Anterior cingulate cortex (tissue), 58 donors: ENCODE results near the gene ZMAT5.
A peak's percentile ranks its signal among the peaks of the same experiment; 100 is the strongest.

ENCODE experiments used
- DNase-seq, 58 donors: peaks; one replicate each; lab custom pipeline; 2025; lab: John Stamatoyannopoulos, UW

Gene ZMAT5

DNA sequence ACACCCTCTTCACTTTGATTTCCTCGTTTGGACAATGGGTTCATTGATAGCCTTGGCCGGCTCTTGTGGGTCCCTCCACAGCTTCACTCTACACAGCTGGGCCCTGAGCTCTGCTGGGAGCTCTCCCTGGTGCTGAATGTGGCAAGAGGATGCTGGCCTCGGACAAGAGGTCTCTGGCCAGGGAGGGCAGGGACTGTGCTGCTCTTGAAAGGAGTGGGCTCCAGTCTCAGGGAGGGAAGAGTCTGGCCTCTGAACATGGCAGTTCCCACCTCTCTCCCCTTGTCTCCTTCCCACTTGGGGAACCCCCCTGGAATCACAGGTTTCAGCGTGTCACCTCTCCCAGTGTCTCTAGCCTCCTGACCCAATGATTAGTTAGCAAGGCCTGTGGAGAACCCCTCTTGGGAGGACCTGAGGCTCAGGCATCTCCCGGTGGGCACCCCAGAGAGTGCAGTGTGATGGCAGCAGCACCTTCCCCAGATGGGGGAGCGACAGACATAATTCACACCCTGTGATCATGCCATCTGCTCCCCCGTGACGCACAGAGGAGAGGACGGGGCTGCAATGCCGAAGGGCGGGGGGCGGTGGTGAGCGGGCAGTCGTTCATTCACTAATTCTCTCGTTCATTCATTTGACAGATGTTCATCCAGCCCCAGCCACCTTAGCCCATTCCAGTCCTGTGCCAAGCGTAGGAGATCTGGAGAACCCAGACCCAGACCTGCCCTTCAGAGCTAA is 49.8 kb downstream of the ZMAT5 start:
- DNase-seq: peak in 49 of 58 donors; percentile 6 to 81 (median 60)

- no peak for DNase-seq
These were observed 51.1 kb downstream of the ZMAT5 start for GRCh38 chr22:29715705-29716104.

- no peak for DNase-seq
These were observed 51.6 kb downstream of the ZMAT5 start for GRCh38 chr22:29715240-29715639.

- DNase-seq: no peak
These were observed 53.6 kb downstream of the ZMAT5 start for GRCh38 chr22:29713156-29713727.

DNA sequence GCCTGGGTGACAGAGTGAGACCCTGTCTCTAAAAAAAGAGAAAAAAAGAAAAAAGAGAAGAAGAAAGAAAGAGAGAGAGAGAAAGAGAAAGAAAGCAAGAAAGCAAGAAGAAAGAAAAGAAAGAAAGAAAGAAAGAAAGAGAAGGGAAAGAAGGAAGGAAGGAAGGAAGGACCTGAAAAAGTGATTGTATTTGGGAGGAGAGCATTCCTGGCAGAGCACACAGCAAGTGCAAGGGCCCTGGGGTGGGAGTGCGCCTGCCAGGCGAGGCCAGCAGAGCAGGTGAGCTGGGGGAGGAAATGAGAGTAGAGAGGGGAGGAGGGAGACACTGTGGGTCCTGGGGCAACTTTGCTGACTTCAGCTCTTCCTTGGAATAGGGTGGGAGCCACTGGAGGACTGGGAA is 54.7 kb downstream of the ZMAT5 start:
- DNase-seq: no peak

- DNase-seq: peak in 2 of 58 donors; percentile 20 to 21
These were observed 55.7 kb downstream of the ZMAT5 start for GRCh38 chr22:29710922-29711593.

- no peak for DNase-seq
These were observed 56.6 kb downstream of the ZMAT5 start for GRCh38 chr22:29710193-29710592.

GRCh38 chr22:29707471-29707870 is 59.3 kb downstream of the ZMAT5 start:
- DNase-seq: no peak

DNA sequence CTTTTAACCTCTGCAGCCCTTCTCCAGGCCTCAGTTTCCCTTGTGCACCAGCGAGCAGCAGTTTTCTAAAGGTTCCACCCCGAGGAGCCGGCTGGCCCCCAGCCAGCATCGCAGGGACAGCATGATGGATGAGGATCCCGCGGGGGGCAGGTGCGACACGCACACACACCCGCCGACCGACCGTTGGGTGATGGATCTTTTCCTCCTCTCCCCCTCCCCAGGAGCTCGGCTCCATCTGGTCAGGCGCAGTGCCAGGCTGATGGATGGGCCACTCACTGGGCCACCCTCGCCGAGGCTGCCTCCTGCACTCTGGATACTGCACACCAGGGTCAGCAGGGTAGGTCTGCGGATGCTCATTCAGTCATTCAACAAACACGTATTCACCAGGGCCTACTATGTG is 59.8 kb downstream of the ZMAT5 start:
- DNase-seq: no peak

- no peak for DNase-seq
These were observed 60.3 kb downstream of the ZMAT5 start for GRCh38 chr22:29706486-29706885.

GRCh38 chr22:29705651-29706050 is 61.2 kb downstream of the ZMAT5 start:
- DNase-seq: no peak

GRCh38 chr22:29704528-29705285 is 62.1 kb downstream of the ZMAT5 start:
- peak in 56 of 58 donors; percentile 23 to 90 (median 75) for DNase-seq

DNA sequence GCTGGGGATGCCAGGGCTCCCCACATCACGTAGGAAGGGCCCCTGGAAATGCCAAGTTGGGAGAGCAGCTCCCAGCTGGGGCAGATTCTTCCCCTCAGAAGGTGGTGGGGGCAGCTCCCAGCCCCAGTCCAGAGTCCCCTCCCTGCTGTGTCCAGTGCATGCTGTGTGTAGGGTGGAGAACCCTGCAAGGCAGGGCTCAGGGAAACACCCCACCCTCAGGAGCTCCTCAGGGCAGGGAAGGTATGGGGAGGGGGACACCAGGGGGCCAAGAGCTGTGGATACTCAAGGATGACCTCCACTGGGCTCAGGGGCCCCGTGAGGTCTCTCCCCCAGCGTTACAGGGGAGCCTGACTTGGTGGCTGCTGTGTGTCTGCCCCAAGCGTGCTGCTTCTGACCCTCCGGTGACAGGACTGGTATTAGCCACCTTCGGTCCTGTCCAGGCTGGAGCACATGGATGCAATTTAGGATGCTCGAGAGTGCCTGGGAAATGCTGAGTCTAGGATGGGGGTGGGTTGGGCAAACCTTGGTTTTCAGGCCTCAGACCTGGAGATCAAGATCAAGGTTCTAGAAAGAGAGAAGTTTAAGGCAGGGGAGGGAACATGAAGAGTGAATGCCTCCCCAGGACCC is 63.1 kb downstream of the ZMAT5 start:
- no peak for DNase-seq

DNA sequence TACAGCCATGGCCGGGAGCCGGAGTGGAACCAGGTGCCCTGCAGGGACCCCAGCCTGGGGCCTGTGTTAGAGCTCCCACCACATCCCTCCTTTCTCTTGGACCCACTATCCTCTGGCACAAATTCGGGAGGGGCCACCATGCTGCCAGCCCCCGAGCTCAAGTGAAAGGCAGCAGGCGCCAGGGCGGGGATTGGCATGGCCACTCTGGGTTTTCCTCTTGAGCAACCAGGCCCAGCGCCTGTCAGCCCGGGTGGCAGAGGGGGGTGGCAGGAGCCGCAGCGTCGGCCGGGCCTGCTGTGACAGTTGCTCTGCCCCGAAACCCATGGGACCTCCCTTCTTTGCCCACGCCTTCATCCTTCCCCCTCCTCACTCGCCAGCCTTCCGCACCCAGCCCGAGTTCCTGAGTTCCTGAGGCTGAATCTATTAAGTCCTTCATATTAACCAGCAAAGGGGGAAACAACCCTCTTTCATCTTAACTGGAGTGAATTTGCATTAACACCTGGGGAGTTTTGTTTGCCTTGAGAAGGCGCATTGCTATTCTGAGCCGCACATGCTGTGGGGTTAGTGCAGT is 63.8 kb downstream of the ZMAT5 start:
- peak in 23 of 58 donors; percentile 13 to 60 (median 36) for DNase-seq

GRCh38 chr22:29702000-29702930 is 64.5 kb downstream of the ZMAT5 start:
- peak in 3 of 58 donors; percentile 28 to 30 (median 28) for DNase-seq

- no peak for DNase-seq
These were observed 65.4 kb downstream of the ZMAT5 start for GRCh38 chr22:29701155-29701999.

GRCh38 chr22:29700900-29701154 is 66.0 kb downstream of the ZMAT5 start:
- DNase-seq: no peak

DNA sequence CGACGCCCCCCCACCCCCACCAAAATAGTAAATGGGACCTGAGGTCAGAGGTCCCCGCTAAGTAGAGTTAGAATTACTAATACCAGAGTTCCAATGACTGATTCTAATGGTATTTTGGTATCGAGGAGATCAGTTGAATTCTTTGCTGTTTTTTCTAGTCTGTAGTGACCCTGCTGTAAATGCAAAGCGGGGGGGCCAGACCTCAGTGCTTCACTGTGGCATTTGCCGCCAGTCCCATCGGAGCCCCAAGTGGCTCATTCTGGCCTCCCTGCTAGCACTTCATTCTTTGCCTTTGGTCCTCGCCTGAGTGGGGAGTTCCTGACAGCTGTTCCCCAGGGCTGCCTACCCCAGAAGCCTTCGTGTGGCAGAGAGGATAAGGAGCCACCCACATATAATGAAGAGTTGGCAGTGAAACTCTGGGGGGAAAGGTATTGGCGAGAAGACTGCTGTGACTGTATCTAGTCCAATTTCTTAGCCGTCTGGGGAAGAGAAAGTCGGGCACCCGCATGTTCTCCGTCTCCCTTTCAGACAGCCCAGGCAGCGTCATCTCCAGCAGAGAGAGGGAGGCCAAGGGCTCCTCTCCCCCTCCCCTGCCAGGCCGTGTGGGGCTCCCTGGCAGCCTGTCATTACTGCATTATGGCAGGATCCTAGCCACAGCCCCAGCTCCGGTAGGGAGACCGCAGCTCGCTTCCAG is 66.5 kb downstream of the ZMAT5 start:
- DNase-seq: peak in 4 of 58 donors; percentile 7 to 42 (median 25)
